Lower lobe of right lung (tissue), 2 donors: Measurements from ENCODE around the gene EPHA8. TPM values are rescaled to one million over a fixed set of nuclear protein-coding genes. Genes with fewer than 3 reads are reported as not detected.

ENCODE experiments used
- ATAC-seq, 2 donors: fragments of 200-7000 bp; cut with Tn5 transposase; one replicate each; pipeline ENCODE4 v1.9.1; 2020 to 2022; ENCODE audit warnings: mild to moderate bottlenecking in 2 of 2, moderate library complexity in 2 of 2
- DNase-seq: peaks from one replicate; pipeline ENCODE4 v3.0.0-alpha.2; 2020
- H3K27ac ChIP-seq: fragments of 200-600 bp; one replicate; pipeline ENCODE4 v1.8.0; 2022
- H3K27me3 ChIP-seq: fragments of 200-600 bp; one replicate; pipeline ENCODE4 v1.8.0; 2022; ENCODE audit warnings: low read depth
- H3K36me3 ChIP-seq: fragments of 200-600 bp; one replicate; pipeline ENCODE4 v1.8.0; 2022; ENCODE audit warnings: mild to moderate bottlenecking
- H3K4me1 ChIP-seq: fragments of 200-600 bp; one replicate; pipeline ENCODE4 v1.8.0; 2022
- H3K4me3 ChIP-seq: fragments of 200-600 bp; one replicate; pipeline ENCODE4 v1.8.0; 2022; ENCODE audit warnings: mild to moderate bottlenecking
- H3K9me3 ChIP-seq: fragments of 200-600 bp; one replicate; pipeline ENCODE4 v1.8.0; 2022
- CTCF ChIP-seq: fragments of 200-600 bp; IDR thresholded peaks from one replicate; pipeline ENCODE4 v1.8.0; 2022; ENCODE audit warnings: antibody characterized with exemption, mild to moderate bottlenecking
- intact Hi-C: fragments of 100-400 bp; cut with DNase I; formaldehyde crosslinking; loops from one replicate; pipeline ENCODE4 v1.11.0; 2022
- total RNA-seq: library from RNA; stranded (reverse); fragmentation: NEBNext Ultra II Directional; extraction: Animal tissue kit (Norgen Biotek cat#: 25700); gene quantifications from one replicate; pipeline ENCODE4 v1.2.1, GENCODE V29; 2021
- donor health status: DM: no; HTN: yes; CAD: no; lungs with severe emphysema.

Gene EPHA8
- total RNA-seq, 1 donor from 2014 or later: not detected

- TF ChIP-seq CTCF: no peak
- ATAC-seq (no peak), DNase-seq (no peak)
- Histone ChIP-seq H3K4me1 (peaks cover 10% of the 10 kb centered on the region), H3K27me3 (no peaks in the 10 kb centered on the region), H3K27ac (no peak overlapping the region), H3K9me3 (no peaks in the 10 kb centered on the region), H3K36me3 (peaks cover 77% of the 10 kb centered on the region), H3K4me3 (no peak overlapping the region)
- intact Hi-C loops: no loop called here
Measured at GRCh38 chr1:22526677-22527076, 36.6 kb upstream of the EPHA8 start.

- no peak overlapping the region for H3K4me3 ChIP-seq
- H3K27me3 ChIP-seq: no peaks in the 10 kb centered on the region
- peaks cover 10% of the 10 kb centered on the region for H3K4me1 ChIP-seq
- ATAC-seq (no peak), DNase-seq (no peak)
- intact Hi-C loops: no loop called here
- no peak overlapping the region for H3K27ac ChIP-seq
- no peak for TF ChIP-seq CTCF
- no peaks in the 10 kb centered on the region for H3K9me3 ChIP-seq
- peaks cover 73% of the 10 kb centered on the region for H3K36me3 ChIP-seq
Measured at GRCh38 chr1:22527122-22527521, 36.2 kb upstream of the EPHA8 start.

- Histone ChIP-seq H3K4me3 (no peak overlapping the region), H3K36me3 (peaks cover 66% of the 10 kb centered on the region), H3K9me3 (no peaks in the 10 kb centered on the region), H3K27me3 (no peaks in the 10 kb centered on the region), H3K4me1 (peaks cover 10% of the 10 kb centered on the region), H3K27ac (no peak overlapping the region)
- ATAC-seq (no peak), DNase-seq (no peak)
- intact Hi-C loops: no loop called here
- TF ChIP-seq CTCF: no peak
Measured at GRCh38 chr1:22527555-22528296, 35.6 kb upstream of the EPHA8 start.

- peaks cover 62% of the 10 kb centered on the region for H3K36me3 ChIP-seq
- no peak overlapping the region for H3K27ac ChIP-seq
- no peaks in the 10 kb centered on the region for H3K27me3 ChIP-seq
- intact Hi-C loops: no loop called here
- TF ChIP-seq CTCF: no peak
- ATAC-seq: no peak
- no peak for DNase-seq
- H3K4me1 ChIP-seq: peaks cover 10% of the 10 kb centered on the region
- no peaks in the 10 kb centered on the region for H3K9me3 ChIP-seq
- no peak overlapping the region for H3K4me3 ChIP-seq
Measured at GRCh38 chr1:22528451-22528850, 34.8 kb upstream of the EPHA8 start.

- ATAC-seq: no peak
- no peak for DNase-seq
- intact Hi-C loops: no loop called here
- TF ChIP-seq CTCF: no peak
- Histone ChIP-seq H3K4me3 (no peak overlapping the region), H3K27me3 (no peaks in the 10 kb centered on the region), H3K36me3 (peaks cover 46% of the 10 kb centered on the region), H3K9me3 (no peaks in the 10 kb centered on the region), H3K4me1 (peaks cover 10% of the 10 kb centered on the region), H3K27ac (no peak overlapping the region)
Measured at GRCh38 chr1:22529901-22530621, 33.2 kb upstream of the EPHA8 start.
